HG03175 (cell line): ENCODE data around the gene TENM4.

Source experiments
- ATAC-seq: cut with Tn5 transposase; IDR thresholded peaks from one replicate; pipeline ENCODE4 v1.9.1; 2021; ENCODE audit warnings: mild to moderate bottlenecking, moderate library complexity; ENCODE audit not compliant: unreplicated experiment

TENM4 gene

DNA sequence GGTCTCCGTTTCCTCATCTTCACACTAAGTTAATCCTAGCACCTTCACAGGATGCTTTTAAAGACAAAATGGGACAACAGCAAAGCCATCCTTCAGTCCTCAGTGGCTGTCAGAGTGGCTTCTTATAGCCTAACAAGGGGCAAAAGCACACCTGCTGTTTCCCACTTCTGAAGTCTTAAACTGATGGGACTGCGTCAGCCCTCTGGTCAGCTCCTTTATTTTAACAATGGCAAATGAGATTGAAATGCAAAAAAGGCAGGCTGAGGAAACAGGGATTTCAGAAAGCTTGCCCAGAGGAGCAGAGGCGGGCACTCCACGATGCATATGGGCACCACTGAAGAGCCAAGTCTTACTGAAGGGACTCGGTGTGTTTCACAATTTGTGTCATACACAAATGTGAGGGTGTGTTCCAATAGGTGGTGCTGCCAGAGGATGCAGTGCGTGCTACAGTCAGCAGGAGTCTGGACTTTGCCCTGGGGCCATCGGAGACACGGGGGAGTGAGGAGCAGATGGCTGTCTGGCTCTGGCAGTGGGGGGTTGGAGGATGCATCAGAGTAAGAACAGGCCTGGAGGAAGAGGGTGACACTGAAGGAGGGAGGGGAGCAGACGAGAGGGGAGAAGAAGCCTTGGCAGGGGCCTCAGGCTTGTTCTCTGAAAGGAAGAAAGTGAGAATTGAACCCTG is 47.3 kb downstream of the TENM4 start:
- ATAC-seq: no peak

DNA sequence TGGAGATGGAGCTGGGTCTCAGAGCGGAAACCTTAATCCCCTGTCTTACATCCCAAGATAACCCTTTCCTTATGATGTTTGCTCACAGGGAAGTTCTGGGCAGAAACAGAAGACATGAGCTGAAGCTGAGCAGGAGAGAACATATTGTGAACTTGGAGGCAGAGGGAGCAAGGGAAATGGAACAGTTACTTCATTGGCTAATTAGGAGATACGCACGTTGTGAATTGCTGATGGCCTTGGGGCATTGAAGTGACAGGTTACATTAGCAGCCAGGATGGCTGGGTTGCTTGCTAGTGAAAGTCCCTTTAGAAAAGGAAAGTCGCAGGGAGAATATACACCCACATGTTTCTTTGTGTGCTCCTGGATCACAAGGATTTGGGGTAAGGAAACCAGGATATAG is 48.7 kb downstream of the TENM4 start:
- no peak for ATAC-seq

DNA sequence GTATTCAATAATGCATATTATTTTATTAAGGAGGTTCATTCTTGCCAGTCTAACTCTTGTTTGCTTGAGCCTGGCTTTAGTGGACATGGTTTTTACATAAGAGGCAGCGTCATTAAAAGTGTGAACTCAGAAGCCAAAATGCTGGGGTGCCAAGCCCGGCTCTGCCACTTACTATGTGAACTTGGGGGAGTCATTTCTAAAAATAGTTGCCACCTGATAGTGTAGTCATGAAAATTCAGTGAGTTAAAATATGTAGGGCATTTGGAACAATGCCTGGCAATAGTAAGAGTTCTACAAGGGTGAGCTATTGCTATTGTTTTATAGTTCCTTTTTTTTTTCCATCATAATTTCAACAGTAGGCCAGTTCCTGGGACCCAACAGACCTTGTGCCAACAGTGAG is 49.9 kb downstream of the TENM4 start:
- ATAC-seq: no peak

DNA sequence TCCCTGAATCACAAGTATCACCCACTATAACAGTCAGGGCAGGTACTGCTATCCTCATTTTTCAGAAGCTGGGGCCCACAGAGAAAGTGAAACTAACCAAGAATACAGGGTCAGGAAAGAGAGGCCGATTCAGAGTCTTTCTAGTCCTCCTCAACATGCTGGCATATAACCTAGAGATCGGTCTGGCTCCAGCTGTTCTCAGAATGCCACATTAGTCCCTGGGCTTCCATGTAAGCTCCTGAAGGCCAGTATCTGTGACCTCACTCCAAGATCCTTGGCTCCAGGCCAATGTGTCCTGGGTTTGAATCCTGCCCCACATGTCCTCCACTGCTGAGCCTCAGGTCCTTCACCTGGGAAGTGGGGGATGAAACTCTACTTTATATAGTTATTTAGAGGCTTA is 50.4 kb downstream of the TENM4 start:
- no peak for ATAC-seq

DNA sequence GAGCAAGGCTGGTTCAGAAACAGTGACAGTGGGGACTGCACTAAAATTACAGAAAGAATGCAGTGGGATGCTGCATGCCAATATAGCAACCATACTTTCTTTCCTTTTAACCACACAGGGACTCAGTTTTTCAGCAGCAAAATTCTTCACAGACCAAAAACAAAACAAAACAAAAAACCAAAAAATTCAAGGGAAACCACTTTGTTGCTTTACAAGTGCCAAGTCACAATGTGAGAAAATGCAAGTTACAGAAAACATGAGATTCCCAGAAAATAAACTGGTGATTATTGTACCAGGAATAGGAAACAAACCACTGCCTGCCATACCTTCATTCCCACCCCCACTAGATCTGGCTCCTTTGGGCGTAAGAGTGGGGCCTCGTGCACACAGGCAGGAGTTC is 52.6 kb downstream of the TENM4 start:
- ATAC-seq: no peak

DNA sequence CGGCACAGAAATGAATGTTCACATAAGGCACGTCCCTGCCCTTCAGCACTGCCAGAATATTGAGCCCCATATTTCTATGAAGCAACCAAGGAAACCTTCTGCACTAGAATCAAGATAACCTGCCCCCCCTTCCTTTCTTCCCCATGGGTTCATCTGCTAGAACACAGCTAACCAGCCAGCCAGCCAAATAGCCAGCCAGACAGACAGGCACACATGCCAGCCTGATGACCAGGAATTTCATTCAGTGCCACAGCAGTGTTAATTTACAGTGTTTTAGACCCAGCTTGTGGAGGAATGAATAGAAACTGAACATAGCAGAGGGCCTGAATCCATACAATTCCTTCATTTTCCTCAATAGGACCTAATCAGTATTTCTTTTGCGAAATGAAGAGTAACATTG is 57.0 kb downstream of the TENM4 start:
- ATAC-seq: no peak

DNA sequence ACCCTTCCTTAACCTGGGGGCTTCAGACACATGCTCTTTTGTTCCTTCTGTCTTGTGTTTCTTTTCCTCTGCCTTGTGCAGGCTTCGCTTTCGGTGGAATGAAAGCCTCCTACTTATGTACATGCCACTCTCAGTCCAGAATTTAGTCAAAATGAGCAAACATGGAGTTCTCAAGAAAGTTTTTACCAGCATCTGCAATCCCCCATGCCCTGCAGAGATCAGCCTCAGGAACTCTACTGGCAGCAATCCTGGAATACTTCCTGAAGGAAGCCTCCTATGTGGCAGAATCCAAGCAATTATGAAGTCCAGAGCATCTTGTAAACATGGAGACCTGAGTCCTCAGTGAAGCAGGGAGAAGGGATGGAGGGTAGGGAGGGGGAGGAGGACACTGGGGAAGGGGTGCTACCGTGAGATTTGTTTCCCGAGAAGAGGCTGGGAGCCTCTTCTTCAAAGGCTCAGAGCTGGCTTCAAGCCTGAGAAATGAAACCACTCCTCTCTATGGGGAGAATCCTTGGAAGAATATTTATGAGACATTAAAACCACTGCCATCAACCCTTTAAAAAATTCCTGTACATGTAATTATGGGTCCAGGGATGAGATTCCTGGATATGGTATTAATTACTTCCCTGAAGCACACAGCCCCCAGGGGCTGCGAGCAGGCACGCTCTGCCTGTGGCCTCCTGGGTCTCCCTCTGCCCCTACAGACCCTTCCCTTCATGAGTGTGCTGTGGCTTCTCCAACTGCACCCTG is 58.4 kb downstream of the TENM4 start:
- no peak for ATAC-seq

DNA sequence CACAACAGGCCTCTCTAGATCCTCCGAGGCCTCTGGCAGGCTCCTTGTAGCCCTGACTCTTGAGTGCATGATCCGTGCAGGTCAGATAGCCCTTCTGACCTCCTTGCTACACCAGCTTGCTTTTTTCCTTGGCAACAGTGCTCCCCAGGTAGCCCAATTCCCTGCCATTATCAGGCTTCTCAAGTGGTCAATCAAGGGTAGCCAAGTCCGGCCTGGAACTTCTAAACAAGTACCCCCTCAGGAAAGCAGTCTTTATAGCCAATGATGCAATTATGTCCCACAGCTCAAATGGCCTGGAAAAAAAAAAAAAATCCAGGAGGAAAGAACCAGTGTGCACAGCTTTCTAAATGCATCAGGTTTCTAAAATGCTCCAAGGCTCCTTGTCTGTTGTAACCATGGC is 59.8 kb downstream of the TENM4 start:
- ATAC-seq: no peak

DNA sequence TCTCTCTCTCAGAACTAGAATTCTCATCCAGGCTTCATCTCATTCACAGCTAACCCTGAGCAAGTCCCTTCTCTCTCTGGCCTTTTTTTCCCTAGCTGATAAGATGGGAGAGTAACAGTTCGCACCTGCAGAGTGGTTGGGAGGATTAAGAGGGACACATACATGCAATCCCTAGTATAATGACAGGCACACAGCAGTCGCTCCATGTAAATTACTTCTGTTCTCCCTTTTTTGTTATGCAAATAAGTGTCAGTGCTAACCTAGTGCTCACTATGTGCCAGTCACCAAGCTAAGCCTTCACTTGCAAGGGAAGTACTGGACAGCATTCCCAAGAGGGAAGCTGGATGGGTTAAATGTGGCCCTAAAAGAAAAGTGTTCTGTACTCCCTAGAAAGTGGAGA is 63.4 kb downstream of the TENM4 start:
- ATAC-seq: no peak

DNA sequence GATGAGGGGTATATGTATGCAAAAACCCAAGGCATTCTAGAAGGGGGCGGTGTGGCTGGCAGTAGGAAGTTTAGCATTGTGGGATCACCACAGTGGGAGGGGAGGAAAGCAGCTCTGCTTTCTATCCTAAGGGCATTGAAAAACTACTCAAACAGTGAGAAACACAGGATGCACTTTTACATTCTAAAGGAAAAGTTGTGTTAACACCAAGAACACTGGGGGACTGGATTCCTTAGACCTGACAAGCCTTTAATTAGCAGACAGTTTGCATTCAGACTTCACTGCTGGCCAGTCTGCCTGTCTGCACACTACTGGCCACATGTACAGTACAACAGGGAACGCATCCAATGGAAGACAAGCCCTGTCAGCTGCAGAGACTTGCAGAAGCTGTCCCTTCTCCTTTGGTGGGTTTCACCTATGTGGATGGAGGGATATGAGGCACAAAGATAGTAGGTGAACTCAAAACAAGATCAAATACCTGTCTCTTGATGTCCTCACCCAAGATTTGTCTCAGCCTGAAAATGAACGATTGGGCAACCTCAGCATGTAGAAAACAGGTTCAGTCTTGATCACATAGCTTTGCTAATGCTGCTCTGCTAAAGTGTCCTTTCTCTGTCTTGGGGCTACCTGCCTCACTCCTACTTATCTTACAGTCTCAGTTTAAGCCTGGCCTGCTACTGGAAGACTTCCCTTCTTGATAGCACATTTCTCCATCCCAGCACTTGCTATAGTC is 64.8 kb downstream of the TENM4 start:
- no peak for ATAC-seq

DNA sequence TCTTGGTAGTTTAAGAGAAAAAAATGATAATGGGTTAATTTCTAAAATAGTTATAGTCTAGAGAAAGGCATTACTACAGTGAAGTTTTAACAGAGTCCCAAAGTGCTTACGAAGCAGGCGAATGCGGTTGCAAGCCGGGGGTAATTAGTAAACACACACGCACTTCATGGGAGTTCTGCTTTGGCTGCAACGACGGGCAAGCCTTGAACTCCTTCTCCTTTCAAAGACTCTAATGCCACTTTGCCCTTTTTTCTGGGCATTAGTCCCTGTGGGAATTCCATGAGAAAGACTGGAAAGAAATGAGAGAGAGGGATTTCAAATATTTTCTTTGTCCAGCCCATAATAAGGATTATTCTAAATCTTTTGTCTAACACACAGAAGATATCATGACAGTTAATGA is 66.1 kb downstream of the TENM4 start:
- ATAC-seq: no peak

DNA sequence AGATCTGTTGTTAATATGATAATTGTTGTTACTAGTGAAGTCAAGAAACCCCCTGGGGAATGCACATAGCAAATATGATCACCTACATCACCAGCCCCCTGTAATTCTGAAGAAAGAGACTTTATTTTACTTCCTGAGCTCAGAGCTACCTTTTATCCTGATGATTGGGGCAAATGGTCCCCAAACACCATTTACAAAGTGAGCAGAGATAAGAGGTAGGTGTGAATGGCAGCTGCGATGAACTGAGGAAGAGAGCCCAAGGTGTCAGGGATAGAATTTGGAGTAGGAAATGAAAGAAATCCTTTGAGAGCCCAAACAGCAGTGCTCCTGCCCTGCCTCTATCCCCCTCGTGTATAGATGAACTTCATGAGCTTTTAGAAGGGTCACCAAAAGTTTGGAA is 69.1 kb downstream of the TENM4 start:
- ATAC-seq: no peak

DNA sequence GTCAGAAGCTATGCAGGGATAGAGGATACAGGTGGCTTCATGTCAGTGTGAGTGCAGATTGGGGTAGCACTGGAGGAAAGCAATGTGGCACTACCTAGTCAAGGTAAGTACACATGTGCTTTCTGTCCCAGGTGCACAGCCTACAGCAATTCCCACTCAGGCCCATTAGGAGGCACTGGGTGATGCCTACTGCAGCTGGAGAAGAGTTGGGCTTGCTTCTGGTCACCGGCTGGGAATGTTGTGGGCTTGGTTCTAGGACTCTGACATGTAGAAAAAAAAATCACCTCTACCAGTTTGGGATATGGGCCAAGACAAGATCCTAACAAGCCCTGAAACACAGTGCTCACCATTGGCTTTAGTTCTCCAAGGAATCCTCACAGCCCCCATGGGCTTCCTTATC is 69.7 kb downstream of the TENM4 start:
- ATAC-seq: no peak

DNA sequence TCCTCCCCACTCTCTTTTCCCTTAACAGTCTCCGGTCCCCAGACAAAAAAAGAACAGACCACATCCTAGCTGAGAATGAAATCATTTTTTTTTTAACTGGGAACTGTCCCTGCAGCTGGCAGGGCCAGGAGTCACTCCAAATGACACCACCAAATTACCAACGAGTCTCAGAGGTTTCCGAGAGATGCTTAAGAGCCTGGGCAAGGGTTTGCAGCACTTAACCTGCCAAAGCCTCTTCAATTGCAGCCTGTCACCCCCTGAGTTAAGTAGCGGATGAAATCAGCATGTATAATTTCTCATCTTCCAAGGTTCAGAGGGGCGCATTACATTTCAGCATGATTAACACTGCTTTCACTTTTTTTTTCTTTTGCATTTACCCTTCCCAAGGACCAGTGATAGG is 71.8 kb downstream of the TENM4 start:
- no peak for ATAC-seq

DNA sequence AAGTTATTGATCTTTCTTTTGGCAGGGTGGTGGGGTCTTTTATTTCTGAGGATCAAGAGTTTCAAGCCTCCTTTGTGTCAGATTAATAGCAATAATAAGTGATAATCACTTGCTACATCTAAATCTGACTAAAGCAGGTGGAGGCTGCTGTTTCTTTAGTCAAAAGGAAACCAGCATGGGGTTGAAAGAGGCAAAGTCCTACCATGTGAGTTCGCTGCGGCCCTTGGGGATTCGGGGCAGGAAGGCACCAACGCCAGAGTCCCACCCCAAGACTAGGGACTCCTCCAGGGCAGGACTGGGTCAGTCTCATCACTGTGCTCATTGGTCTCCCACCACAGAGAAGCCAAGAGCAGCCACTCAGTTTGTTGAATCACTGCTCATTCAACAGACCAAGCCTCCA is 73.0 kb downstream of the TENM4 start:
- no peak for ATAC-seq

DNA sequence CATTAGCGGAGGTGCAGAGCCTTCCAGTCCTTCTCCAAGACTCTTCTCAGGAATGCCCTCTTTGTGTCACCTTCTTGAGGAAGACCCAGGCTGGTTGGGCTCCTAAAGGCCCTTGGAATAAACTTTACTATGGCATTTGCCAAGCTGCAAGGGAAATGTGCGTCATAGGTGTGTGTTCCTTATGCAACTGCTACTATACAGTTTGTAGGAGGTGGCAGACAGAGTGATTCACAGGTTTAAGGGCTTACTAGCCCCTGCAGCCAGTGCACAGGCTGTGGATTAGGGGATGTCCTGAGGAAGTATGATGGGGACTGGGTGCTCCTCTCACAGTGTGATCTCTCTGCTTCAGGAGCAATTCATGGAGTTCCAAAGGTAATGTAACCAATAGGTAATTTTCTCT is 74.6 kb downstream of the TENM4 start:
- ATAC-seq: no peak

DNA sequence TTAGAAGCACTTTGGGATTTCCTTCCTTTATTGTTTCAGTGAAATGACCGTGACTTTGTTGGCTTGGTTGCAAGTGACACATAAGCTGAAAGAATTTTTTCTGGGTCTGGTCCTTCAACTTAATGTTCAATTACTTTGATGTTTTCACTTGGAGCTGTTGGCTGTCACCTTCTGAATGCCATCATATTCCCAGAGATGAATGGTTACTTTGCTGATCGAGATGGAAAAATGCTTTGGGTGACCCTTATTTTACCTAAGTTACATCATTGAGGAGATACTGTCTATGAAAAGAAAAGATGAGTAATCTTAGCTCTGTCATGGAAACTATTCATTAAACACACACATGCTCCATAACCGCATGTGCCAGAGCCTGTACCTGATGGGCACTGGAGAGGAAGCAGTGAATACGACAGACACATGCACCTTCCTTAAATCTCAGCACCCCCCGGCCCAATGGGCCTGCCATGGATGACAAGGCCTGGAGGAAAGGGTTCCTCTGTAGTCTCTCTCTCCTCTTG is 76.9 kb downstream of the TENM4 start:
- ATAC-seq: no peak

DNA sequence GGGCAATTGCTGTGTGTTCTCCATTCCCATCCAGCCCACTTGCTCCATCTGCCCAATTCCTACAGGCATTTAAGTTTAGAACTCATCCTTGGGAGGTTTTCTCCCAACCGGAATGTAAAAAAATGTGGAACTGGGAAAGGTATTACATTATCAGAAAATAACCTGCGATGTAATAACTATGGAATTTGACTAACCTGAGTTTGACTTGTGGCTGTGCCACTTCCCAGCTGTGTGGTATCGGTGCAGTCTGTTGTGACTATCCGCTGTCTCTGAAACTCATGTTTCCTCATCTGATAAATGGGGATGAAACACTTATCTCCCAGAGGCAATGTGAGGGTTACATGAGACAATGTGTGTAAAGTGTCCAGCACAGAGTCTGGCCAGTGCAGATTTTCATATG is 77.6 kb downstream of the TENM4 start:
- ATAC-seq: no peak

DNA sequence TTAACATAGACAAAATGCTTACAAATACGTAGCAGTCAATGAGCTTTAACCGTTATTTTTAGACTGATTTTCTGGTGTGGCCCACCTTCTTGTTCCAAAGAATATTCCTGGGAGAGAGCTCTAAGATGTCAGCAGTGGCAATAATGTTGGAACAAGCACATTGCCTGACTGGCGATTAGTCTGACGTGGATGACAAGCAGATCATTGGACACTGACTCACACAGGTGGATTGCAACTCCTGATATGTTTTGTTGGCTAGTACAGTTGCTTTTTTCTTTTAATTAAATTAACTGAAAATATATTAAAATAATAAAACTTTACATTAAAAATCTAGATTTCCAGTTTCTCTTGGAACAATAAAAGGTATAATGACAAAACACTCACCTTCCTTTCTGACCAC is 78.0 kb downstream of the TENM4 start:
- no peak for ATAC-seq

DNA sequence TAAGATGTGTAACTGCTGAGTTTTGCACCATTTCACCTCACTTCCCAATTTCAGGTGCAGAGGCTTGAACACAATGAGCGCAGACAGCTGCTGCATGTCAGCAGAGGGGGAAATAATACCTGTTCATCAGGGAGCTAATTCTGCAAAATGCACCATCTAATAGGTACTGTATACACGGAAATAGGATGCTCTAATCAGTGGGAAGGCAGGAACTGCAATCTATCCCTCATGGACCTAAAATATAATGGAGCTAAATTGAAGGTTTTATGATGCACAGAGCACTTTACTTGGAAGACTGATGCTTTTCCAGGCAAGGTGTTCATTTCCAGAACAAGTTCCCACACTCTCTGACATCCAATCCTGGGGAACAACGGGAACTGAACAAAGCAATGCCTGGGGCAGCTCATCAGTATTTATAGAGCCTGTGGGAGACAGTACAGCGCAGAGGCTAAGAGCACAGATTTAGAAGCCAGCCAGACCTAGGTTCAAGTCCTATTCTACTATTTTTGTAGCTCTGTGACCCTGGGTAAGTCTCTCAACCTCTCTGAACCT is 78.5 kb downstream of the TENM4 start:
- no peak for ATAC-seq

DNA sequence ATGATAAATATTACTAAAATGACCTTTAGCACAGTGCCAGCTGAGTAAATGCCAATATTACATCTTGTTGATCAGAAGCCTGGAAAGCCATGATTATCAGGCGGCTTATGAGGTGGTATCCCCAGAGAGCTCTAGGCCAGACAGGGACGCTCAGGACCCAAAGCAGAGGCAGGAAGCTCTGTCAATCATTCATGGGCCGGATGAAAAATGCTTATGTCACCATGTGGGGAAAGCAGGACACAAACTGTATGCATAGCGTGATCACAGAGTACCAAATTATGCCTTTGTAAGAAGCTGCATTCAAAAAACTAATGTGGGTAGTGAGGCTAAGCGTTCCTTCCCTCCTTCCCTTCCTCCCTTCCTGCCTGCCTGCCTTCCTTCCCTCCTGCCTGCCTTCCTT is 82.6 kb downstream of the TENM4 start:
- no peak for ATAC-seq

DNA sequence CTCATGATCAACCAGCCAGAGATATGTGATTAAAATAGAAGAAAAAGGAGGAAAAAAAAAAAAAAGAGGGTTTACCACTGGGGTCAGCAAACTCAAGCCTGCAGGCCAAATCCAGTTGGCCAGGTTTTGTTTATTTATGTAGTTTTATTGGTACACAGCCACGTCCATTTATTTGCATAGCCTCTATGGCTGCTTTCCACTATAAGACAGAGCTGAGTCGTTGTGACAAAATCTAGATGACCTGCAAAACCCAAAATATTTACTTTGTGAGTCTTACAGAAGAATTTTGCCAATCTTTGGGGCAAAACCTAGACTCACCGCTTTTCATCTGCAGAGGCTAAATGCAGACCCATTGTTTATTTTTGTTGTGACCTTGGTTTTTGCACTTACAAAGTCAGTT is 87.1 kb downstream of the TENM4 start:
- no peak for ATAC-seq
